HepG2 (cell line): ENCODE data around the gene CYP27A1.

Experiments used
- CTCF ChIP-seq: sonication (generic); formaldehyde crosslinking; IDR thresholded peaks from 2 replicates; pipeline ENCODE4 v1.5.0; 2020; ENCODE audit warnings: mild to moderate bottlenecking, missing genetic modification reagents, moderate library complexity
- EP300 ChIP-seq, 3 experiments: sonication (generic) in 1 of 3; formaldehyde crosslinking in 1 of 3; IDR thresholded peaks; 2 replicates each; pipeline versions ENCODE4 v1.5.1 to v1.6.1; 2011 to 2020; ENCODE audit warnings: low read depth in 2 of 3, low read length in 2 of 3, borderline replicate concordance in 1 of 3, improper control_type of control experiment in 1 of 3, mild to moderate bottlenecking in 1 of 3, missing genetic modification reagents in 1 of 3, moderate library complexity in 1 of 3
- FOXM1 ChIP-seq: sonication (generic); formaldehyde crosslinking; IDR thresholded peaks from 2 replicates; pipeline ENCODE4 v1.5.0; 2020; ENCODE audit warnings: missing genetic modification reagents
- HIVEP1 ChIP-seq: sonication (generic); formaldehyde crosslinking; IDR thresholded peaks from 2 replicates; pipeline ENCODE4 v1.4.0; 2020; ENCODE audit warnings: mild to moderate bottlenecking, missing genetic modification reagents
- NFE2L2 ChIP-seq: fragments of 150-350 bp; IDR thresholded peaks from 2 replicates; pipeline ENCODE4 v1.6.1; 2014; ENCODE audit warnings: low read length
- PHF8 ChIP-seq: sonication (generic); formaldehyde crosslinking; IDR thresholded peaks from 2 replicates; pipeline ENCODE4 v1.5.0; 2020; ENCODE audit warnings: missing genetic modification reagents
- SOX5 ChIP-seq: IDR thresholded peaks from 2 replicates; pipeline ENCODE4 v1.6.1; 2016; ENCODE audit warnings: borderline replicate concordance
- STAT6 ChIP-seq: sonication (generic); formaldehyde crosslinking; IDR thresholded peaks from 2 replicates; pipeline ENCODE4 v1.4.0; 2020; ENCODE audit warnings: missing genetic modification reagents, mild to moderate bottlenecking, borderline replicate concordance
- ZNF792 ChIP-seq: IDR thresholded peaks from 2 replicates; pipeline ENCODE4 v1.6.1; 2016

- TF ChIP-seq STAT6 (CRISPR knock-in tag) (no peak), SOX5 (CRISPR knock-in tag) (no peak), EP300 (IDR thresholded peaks at IDR 0.05; ENCODE audit: low read depth in 2 of 2, low read length in 2 of 2) (no peak), EP300 (CRISPR knock-in tag; IDR thresholded peaks at IDR 0.05; ENCODE audit: borderline replicate concordance) (no peak), FOXM1 (CRISPR knock-in tag) (no peak), ZNF792 (CRISPR knock-in tag) (no peak), NFE2L2 (no peak), CTCF (CRISPR knock-in tag) (no peak), PHF8 (no peak), HIVEP1 (no peak)
Measured at GRCh38 chr2:218824004-218824403, 42.1 kb downstream of the CYP27A1 start.
